ENCODE measurements around the gene TBX10.
A peak's percentile ranks its signal among the peaks of the same experiment; 100 is the strongest.
"Not testable (repeated sequence)": the region's sequence is repeated elsewhere in the genome, so short reads cannot be mapped to it uniquely, and the experiment has no call there.

The TBX10 gene

GRCh38 chr11:67600324-67601029 is 39.1 kb downstream of the TBX10 start:
- DNase-seq (ENCODE audit: low read depth in 2 of 2): no peak

DNA sequence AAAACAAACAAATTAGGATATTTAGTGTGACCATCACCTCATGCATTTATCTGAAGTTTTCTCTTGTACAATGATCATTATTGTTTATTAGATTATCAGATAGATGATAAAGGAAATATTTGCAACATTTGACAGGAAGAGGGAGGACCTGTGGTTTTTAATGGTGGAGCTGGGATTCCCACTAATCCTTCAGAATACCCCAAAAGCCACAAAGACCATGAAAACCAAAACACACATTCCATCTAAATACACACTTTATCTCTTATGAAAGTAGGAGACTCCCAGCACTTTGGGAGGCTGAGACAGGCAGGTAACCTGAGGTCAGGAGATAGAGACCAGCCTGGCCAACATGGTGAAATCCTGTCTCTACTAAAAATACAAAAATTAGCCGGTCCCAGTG is 40.4 kb downstream of the TBX10 start:
- no peak for DNase-seq (ENCODE audit: low read depth in 2 of 2)

GRCh38 chr11:67597963-67598362 is 41.6 kb downstream of the TBX10 start:
- not testable (repeated sequence) for DNase-seq (ENCODE audit: low read depth in 2 of 2)

DNA sequence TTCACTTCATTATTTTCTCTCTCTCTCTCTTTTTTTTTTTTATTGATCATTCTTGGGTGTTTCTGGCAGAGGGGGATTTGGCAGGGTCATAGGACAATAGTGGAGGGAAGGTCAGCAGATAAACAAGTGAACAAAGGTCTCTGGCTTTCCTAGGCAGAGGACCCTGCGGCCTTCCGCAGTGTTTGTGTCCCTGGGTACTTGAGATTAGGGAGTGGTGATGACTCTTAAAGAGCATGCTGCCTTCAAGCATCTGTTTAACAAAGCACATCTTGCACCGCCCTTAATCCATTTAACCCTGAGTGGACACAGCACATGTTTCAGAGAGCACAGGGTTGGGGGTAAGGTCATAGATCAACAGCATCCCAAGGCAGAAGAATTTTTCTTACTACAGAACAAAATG is 42.1 kb downstream of the TBX10 start:
- DNase-seq (ENCODE audit: low read depth in 2 of 2): not testable (repeated sequence)

DNA sequence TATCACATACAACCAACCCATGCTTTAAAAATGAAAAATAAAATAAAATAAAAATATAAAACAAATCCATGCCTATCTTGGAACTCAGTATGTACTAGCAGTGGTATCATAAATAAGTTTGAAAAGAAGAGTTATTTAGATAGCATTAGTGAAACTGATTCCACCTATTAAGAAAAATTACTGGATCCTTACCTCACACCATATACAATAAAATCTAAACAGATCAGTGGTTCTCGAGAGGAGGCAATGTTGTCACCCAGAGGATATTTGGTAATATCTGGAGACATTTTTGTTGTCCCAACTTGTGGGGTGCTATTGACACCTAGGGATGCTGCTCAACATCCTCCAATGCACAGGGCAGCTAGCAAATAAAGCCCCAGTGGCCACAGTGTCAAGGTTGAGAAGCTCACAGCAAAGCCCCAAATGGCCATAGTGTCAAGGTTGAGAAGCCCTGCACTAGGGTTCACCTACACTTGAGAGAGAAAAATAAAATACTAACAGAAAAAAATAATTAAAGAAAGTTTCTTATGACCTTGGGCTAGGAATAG is 42.7 kb downstream of the TBX10 start:
- DNase-seq (ENCODE audit: low read depth in 2 of 2): no peak

DNA sequence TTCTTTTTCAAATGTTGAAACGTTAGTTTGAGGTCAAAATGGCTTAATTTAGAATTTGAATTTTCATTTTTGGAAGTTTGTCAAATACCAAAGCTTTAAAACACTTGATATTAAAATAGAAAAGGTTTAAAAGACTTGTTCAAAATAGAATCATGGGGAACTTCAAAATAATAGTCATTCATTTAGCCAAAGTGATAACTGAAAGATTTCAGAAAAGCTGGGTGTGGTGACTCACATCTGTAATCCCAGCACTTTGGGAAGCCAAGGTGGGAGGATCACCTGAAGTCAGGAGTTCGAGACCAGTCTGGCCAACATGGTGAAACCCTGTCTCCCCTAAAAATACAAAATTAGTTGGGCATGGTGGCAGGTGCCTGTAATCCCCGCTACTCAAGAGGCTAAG is 45.1 kb downstream of the TBX10 start:
- no peak for DNase-seq (ENCODE audit: low read depth in 2 of 2)

- DNase-seq (ENCODE audit: low read depth in 2 of 2): no peak
Observed at GRCh38 chr11:67593565-67593905, 46.0 kb downstream of the TBX10 start.

DNA sequence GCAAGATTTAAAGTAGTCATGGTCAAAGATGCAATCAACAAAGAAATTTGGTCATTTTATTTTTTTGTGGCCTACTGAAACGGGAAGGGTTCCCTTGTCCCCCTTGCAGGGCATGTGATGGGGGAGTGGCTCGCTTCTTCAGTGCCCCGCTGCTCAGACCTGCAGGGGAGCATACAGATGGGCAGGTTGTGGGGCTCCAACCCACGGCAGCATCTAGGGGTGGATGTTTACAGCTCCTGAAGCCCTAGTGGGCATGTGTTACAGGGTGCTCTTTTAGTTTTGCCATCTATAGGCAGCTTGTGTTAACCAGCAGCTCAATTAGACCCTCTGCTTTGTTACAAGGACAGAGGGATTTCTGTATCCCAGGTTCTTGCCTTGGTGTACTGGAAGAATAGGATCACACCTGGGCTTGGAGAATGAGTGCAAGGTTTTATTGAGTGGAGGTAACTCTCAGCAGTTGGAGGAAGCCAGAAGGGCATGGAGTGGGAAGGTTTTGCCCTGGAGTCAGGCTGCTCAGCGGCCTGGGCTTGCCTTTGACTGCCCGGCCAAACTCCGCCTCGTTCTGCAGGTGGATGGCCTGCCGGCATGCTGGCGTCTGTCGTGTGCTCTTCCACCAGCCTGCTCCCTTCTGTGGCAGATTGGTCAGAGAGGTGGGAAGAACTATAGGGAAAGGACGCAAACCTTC is 46.5 kb downstream of the TBX10 start:
- no peak for DNase-seq (ENCODE audit: low read depth in 2 of 2)

- not testable (repeated sequence) for DNase-seq (ENCODE audit: low read depth in 2 of 2)
Observed at GRCh38 chr11:67588899-67589415, 50.6 kb downstream of the TBX10 start.

- no peak for DNase-seq (ENCODE audit: low read depth in 2 of 2)
Observed at GRCh38 chr11:67588136-67588503, 51.4 kb downstream of the TBX10 start.

DNA sequence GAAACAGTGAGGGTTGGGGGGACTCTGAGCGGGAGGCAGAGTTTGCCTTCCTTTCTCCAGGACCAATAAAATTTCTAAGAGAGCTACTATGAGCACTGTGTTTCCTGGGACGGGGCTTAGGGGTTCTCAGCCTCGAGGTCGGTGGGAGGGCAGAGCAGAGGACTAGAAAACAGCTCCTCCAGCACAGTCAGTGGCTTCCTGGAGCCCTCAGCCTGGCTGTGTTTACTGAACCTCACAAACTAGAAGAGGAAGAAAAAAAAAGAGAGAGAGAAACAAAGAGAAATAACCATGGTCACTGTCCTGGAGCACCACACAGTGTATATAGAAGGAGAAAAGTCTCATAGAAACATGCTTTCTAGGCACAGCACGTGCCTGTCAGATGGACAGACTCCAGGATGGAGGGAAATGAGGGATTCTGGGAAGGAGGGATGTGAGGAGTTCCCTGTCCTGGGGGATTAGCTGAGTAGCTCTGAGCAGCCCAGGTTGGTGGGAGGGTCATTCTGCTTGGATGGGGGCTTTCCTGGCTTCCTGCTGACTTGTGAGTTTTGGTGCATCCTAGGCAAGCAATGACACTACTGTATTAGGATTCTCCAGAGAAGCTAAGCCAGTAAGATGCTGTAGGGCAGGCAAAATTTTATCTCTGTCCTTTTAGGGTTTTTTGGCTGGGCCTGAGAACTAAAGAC is 52.9 kb downstream of the TBX10 start:
- no peak for DNase-seq (ENCODE audit: low read depth in 2 of 2)

- DNase-seq (ENCODE audit: low read depth in 2 of 2): no peak
Observed at GRCh38 chr11:67585911-67586310, 53.7 kb downstream of the TBX10 start.

DNA sequence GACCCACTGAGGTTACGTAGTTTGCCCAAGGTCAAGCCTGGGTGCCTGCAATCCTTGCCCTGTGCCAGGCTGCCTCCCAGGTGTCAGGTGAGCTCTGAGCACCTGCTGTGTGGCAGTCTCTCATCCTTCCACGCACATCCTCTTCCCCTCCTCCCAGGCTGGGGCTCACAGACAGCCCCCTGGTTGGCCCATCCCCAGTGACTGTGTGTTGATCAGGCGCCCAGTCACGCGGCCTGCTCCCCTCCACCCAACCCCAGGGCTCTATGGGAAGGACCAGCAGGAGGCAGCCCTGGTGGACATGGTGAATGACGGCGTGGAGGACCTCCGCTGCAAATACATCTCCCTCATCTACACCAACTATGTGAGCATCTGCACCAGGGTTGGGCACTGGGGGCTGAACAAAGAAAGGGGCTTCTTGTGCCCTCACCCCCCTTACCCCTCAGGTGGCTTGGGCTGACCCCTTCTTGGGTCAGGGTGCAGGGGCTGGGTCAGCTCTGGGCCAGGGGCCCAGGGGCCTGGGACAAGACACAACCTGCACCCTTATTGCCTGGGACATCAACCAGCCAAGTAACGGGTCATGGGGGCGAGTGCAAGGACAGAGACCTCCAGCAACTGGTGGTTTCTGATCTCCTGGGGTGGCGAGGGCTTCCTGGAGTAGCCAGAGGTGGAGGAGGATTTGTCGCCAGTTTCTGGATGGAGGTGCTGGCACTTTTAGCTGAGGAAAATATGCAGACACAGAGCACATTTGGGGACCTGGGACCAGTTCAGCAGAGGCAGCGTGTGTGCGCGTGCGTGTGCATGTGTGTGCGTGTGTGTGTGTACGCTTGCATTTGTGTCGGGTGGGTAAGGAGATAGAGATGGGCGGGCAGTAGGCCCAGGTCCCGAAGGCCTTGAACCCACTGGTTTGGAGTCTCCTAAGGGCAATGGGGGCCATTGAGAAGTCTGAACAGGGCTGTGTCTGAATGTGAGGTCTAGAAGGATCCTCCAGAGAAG is 54.4 kb downstream of the TBX10 start:
- no peak for DNase-seq (ENCODE audit: low read depth in 2 of 2)

DNA sequence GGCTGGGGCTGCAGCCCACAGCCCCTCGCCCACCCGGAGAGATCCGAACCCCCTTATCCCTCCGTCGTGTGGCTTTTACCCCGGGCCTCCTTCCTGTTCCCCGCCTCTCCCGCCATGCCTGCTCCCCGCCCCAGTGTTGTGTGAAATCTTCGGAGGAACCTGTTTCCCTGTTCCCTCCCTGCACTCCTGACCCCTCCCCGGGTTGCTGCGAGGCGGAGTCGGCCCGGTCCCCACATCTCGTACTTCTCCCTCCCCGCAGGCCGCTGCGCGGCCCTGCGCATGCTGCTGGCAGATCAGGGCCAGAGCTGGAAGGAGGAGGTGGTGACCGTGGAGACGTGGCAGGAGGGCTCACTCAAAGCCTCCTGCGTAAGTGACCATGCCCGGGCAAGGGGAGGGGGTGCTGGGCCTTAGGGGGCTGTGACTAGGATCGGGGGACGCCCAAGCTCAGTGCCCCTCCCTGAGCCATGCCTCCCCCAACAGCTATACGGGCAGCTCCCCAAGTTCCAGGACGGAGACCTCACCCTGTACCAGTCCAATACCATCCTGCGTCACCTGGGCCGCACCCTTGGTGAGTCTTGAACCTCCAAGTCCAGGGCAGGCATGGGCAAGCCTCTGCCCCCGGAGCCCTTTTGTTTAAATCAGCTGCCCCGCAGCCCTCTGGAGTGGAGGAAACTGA is 55.2 kb downstream of the TBX10 start:
- DNase-seq (ENCODE audit: low read depth in 2 of 2): no peak

DNA sequence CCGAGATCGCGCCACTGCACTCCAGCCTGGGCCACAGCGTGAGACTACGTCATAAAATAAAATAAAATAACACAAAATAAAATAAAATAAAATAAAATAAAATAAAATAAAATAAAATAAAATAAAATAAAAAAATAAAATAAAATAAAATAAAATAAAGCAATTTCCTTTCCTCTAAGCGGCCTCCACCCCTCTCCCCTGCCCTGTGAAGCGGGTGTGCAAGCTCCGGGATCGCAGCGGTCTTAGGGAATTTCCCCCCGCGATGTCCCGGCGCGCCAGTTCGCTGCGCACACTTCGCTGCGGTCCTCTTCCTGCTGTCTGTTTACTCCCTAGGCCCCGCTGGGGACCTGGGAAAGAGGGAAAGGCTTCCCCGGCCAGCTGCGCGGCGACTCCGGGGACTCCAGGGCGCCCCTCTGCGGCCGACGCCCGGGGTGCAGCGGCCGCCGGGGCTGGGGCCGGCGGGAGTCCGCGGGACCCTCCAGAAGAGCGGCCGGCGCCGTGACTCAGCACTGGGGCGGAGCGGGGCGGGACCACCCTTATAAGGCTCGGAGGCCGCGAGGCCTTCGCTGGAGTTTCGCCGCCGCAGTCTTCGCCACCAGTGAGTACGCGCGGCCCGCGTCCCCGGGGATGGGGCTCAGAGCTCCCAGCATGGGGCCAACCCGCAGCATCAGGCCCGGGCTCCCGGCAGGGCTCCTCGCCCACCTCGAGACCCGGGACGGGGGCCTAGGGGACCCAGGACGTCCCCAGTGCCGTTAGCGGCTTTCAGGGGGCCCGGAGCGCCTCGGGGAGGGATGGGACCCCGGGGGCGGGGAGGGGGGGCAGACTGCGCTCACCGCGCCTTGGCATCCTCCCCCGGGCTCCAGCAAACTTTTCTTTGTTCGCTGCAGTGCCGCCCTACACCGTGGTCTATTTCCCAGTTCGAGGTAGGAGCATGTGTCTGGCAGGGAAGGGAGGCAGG is 56.0 kb downstream of the TBX10 start, which contains the start of gene GSTP1:
Gene GSTP1 (plus strand): TSS at position 566 of the 958 bp plus-strand sequence. CDS start 32 bp downstream, at position 598.
- DNase-seq (ENCODE audit: low read depth in 2 of 2): peak; percentile 81

DNA sequence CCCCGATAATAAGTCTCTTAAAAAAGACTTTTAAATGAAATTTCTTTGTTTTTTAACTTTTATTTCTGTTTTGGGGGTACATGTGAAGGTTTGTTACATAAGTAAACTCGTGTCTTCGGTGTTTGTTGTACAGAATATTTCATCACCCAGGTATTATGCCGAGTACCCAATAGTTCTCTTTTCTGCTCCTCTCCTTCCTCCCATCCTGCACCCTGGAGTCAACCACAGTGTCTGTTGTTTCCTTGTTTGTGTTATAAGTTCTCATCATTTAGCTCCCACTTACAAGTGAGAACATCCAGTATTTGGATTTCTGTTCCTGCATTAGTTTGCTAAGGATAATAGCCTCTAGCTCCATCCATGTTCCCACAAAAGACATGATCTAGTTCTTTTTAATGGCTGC is 57.6 kb downstream of the TBX10 start:
- DNase-seq (ENCODE audit: low read depth in 2 of 2): no peak

GRCh38 chr11:67581469-67581868 is 58.1 kb downstream of the TBX10 start:
- DNase-seq (ENCODE audit: low read depth in 2 of 2): no peak

All from stimulated activated CD8-positive, alpha-beta memory T cell treated with anti-CD3 and anti-CD28 coated beads, Interleukin-15, amount 100 ng/mL, for 48 hours (primary cell).